Measurements from ENCODE around the gene BAG5.
"Not testable (repeated sequence)": the region's sequence is repeated elsewhere in the genome, so short reads cannot be mapped to it uniquely, and the experiment has no call there.

Gene BAG5

DNA sequence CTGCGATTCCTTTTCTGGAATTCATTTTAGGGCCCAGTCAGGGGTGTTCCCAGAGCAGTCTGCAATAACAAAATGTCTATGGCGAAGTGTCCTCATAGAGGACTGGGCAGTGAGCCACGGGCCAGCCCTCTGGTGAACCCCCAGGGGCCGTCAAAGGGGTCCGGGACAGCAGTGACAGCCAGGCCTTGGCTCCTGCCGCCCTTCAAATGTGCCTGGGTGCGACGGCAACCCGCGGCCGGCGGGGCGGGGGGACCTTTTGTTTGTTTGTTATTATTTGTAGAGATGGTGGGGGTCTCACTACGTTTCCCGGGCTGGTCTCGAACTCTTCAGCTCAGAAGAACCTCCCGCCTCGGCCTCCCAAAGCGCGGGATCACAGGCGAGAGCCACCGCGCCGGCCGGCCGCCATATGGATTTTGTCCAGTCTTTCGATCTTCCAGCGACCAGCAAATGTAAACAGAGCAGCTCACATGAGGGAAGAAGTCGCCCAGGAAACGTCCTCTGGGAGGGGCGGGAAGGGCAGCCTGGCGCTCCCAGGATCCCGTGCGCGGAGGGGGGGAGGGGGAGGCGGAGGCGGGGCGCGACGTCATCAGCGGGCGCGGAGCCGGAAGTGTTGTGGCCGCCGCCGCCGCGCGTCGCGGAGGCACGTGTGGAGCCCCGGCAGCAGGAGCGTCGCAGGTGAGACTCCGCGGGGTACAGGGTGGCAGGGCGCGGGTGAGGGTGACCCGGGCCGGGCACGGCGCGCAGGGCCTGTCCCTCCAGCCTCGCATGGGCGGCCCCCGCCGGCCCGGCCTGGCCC, 33.7 kb downstream of the BAG5 start, which contains the start of gene TRMT61A:
TRMT61A (plus strand) TSS at position 610 of the 796 bp plus-strand sequence. CDS start 783 bp downstream, outside the sequence.
- Histone ChIP-seq H3K27me3 (peaks cover 34% of the 10 kb centered on the region), H3K4me3 (ENCODE audit: low read depth in 1 of 2, low read length in 1 of 2) (peak within 1 kb of the TSS; percentile 80 to 81), H3K9me3 (no peaks in the 10 kb centered on the region), H3K27ac (peak within 1 kb of the TSS; percentile 79), H3K36me3 (no peaks in the 10 kb centered on the region), H3K4me1 (ENCODE audit: control insufficient read depth in 1 of 2, insufficient read depth in 1 of 2, low read depth in 1 of 2, low read length in 1 of 2) (peaks cover 18 to 19% of the 10 kb centered on the region in 2 experiments)
- TF ChIP-seq, protein P1, sequence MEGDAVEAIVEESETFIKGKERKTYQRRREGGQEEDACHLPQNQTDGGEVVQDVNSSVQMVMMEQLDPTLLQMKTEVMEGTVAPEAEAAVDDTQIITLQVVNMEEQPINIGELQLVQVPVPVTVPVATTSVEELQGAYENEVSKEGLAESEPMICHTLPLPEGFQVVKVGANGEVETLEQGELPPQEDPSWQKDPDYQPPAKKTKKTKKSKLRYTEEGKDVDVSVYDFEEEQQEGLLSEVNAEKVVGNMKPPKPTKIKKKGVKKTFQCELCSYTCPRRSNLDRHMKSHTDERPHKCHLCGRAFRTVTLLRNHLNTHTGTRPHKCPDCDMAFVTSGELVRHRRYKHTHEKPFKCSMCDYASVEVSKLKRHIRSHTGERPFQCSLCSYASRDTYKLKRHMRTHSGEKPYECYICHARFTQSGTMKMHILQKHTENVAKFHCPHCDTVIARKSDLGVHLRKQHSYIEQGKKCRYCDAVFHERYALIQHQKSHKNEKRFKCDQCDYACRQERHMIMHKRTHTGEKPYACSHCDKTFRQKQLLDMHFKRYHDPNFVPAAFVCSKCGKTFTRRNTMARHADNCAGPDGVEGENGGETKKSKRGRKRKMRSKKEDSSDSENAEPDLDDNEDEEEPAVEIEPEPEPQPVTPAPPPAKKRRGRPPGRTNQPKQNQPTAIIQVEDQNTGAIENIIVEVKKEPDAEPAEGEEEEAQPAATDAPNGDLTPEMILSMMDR (IDR thresholded peaks at IDR 0.05) = peak; percentile 39

DNA sequence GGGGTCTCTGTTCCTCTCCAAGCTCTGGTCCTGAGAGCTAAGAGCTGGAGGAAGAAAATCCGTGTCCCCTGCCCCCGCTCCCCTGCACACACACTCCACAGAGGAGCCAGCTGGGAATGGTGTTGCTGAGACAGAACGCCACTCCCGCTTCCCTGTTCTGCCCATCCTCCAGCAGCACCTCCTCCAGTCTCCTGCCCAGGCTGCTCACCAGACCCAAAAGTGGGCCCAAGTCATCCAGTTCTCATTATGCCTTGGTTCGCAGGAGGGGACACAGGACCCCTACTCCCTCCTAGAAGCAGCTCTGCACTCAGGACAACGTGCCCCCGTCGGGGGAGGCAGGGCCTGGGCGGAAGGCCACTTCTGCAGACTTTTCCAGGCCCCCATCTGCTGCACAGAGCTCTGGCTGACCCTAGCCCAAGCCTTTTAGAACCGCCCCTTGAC, 34.3 kb downstream of the BAG5 start:
- peaks cover 19% of the 10 kb centered on the region in 2 experiments for H3K4me1 ChIP-seq (ENCODE audit: control insufficient read depth in 1 of 2, insufficient read depth in 1 of 2, low read depth in 1 of 2, low read length in 1 of 2)
- H3K27me3 ChIP-seq = peaks cover 40% of the 10 kb centered on the region
- peak overlapping the region; percentile 79 for H3K27ac ChIP-seq
- TF ChIP-seq, protein P1 (IDR thresholded peaks at IDR 0.05) = no peak
- peak overlapping the region; percentile 80 to 81 for H3K4me3 ChIP-seq (ENCODE audit: low read depth in 1 of 2, low read length in 1 of 2)
- no peaks in the 10 kb centered on the region for H3K36me3 ChIP-seq
- H3K9me3 ChIP-seq = no peaks in the 10 kb centered on the region

DNA sequence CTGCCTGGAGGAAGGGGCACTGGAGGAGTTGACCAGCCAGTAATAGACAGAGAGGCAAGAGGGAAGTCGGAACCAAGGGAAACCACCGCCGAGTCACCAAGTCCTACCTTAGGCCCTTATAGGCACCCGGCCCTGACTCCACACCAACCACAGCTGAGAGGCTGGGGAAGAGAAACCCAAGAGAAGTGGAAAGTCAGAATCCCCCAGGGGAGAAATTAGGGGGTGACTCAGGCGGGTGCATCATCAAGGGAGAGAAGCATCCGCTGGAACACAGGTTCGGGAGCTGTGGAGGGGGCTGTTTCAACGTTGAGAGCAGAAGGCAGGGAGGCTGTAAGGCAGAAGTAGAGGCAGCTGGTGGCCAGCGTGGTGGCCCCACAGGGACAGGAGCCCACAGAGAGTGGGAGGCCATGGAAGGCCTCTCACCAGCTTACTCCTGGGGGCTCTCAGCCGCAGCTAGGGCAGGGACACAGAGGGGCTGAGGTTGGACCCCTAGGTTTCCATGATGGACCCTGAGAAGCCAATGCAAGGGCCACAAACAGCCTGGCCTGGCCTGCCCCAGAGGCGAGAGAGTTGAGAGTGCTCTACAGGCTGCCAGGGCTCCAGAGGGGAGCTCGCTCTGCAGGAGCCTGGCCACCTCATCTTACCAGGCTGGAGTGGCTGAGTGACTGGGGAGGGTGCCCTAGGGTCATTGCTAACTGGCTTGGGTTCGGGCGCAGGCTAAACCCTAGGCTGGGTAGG, 34.9 kb downstream of the BAG5 start:
- Histone ChIP-seq H3K9me3 (no peaks in the 10 kb centered on the region), H3K27ac (no peak overlapping the region), H3K36me3 (no peaks in the 10 kb centered on the region), H3K4me1 (ENCODE audit: control insufficient read depth in 1 of 2, insufficient read depth in 1 of 2, low read depth in 1 of 2, low read length in 1 of 2) (peaks cover 24% of the 10 kb centered on the region in 2 experiments), H3K4me3 (ENCODE audit: low read depth in 1 of 2, low read length in 1 of 2) (no peak overlapping the region), H3K27me3 (peaks cover 46% of the 10 kb centered on the region)
- TF ChIP-seq, protein P1 (IDR thresholded peaks at IDR 0.05) = no peak

DNA sequence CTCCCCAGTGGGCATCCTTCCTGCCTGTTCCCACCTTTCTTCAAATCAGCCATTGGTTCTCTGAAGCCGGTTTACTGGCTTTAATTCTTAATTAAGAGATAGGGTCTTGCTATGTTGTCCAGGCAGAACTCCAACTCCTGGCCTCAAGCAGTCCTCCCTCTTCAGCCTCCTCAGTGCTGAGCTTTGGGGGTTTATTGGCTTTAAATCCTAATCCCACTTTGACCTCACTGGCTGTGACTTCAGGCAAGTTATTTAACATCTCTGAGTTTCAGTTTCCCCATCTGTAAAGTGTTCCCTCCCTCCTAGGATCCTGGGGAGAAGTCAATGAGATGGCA, 35.6 kb downstream of the BAG5 start:
- TF ChIP-seq, protein P1 (IDR thresholded peaks at IDR 0.05) = no peak
- Histone ChIP-seq H3K4me3 (ENCODE audit: low read depth in 1 of 2, low read length in 1 of 2) (no peak overlapping the region), H3K4me1 (ENCODE audit: control insufficient read depth in 1 of 2, insufficient read depth in 1 of 2, low read depth in 1 of 2, low read length in 1 of 2) (peaks cover 30% of the 10 kb centered on the region in 2 experiments), H3K27me3 (peaks cover 53% of the 10 kb centered on the region), H3K27ac (no peak overlapping the region), H3K9me3 (no peaks in the 10 kb centered on the region), H3K36me3 (no peaks in the 10 kb centered on the region)

DNA sequence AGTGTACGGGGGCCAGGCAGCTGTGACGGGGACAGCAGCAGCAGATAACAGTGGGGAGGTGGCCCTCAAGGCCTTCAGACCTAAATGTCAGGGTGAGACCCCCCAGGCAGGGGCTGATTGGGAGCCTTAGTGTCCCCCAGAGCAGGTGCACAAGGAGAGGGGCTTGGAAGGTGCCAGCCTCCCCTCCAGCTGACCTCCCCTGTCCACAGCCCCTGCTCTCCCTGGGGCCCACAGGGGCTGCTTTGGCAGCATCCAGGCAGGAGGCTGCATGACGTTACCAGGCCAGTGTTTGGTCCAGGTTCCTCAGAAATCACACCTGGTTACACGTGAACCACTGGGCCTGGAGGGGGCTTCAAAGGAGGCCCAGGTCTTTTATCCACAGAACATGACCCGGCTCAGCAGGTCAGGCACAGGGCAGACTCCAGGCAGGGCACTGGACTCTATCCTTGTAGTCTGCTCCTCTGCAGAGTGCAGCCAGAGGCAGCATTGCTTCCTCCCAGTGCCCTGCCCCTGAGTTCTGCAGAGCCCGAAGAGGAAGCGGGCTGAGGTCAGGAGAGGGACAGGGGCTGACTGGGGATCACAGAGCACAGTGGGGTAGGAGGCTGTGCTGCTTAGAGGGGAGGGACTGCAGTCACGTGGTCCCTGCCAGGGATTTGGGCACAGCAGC, 36.1 kb downstream of the BAG5 start:
- Histone ChIP-seq H3K4me1 (ENCODE audit: control insufficient read depth in 1 of 2, insufficient read depth in 1 of 2, low read depth in 1 of 2, low read length in 1 of 2) (peaks cover 30 to 35% of the 10 kb centered on the region in 2 experiments), H3K27ac (no peak overlapping the region), H3K4me3 (ENCODE audit: low read depth in 1 of 2, low read length in 1 of 2) (no peak overlapping the region), H3K36me3 (no peaks in the 10 kb centered on the region), H3K27me3 (peaks cover 58% of the 10 kb centered on the region), H3K9me3 (no peaks in the 10 kb centered on the region)
- TF ChIP-seq, protein P1 (IDR thresholded peaks at IDR 0.05) = no peak

DNA sequence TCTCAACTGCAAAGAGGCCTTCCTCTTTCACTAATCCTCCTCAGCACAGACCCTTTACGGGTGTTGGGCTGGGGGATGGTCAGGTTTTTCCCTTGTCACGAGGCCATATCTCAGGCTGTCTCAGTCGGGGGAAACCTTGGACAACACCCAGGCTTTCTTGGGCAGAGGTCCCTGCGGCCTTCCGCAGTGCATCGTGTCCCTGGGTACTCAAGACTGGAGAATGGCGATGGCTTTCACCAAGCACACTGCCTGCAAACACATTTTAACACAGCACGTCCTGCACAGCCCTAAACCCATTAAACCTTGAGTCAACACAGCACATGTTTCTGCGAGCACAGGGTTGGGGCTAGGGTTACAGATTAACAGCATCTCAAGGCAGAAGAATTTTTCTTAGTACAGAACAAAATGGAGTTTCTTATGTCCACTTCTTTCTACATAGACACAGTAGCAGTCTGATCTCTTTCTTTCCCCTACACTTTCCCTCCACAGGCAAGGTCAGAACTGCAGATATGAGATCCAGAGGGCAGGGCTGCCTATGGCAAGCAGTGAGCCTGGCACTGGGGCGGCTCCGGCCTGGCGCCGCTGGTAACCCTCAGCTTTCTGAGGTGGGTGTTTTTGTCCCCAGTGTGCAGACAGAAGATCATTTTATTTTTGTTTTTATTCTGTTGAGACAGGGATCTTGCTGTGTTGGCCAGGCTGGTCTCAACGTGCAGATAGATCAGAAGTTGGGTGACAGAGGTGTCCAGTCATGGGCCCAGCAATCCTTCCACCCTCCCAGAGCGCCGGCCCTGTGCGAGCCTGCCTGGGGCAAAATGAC, 36.8 kb downstream of the BAG5 start:
- H3K4me3 ChIP-seq (ENCODE audit: low read depth in 1 of 2, low read length in 1 of 2); H3K36me3 ChIP-seq; H3K9me3 ChIP-seq; H3K27ac ChIP-seq: not testable (repeated sequence)
- Histone ChIP-seq H3K27me3 (peaks cover 65% of the 10 kb centered on the region), H3K4me1 (ENCODE audit: control insufficient read depth in 1 of 2, insufficient read depth in 1 of 2, low read depth in 1 of 2, low read length in 1 of 2) (peaks cover 35 to 42% of the 10 kb centered on the region in 2 experiments)

Measured in neutrophil (primary cell).